GM21423 (cell line): ENCODE measurements around the gene TPRG1L.

Source experiments
- ATAC-seq: cut with Tn5 transposase; IDR thresholded peaks from one replicate; pipeline ENCODE4 v1.9.1; 2021; ENCODE audit warnings: mild to moderate bottlenecking, moderate library complexity; ENCODE audit not compliant: unreplicated experiment

The TPRG1L gene

DNA sequence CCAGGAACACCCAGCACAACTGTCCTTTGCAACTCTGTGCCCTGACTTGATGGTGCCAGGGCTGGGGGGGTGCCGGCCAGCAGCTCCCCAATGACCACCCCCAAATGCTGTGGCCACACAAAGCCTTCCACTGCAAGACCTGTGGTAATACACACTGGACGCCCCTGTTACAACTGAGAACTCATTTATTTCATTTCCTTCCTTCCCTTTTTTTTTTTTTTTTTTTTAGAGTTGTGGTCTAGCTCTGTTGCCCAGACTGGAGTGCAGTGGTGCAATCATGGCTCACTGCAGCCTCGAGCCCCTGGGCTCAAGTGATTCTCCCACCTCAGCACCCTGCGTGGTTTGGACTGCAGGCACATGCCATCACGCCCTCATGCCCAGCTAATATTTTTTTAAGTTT is 52.7 kb downstream of the TPRG1L start:
- ATAC-seq: peak; percentile 22

DNA sequence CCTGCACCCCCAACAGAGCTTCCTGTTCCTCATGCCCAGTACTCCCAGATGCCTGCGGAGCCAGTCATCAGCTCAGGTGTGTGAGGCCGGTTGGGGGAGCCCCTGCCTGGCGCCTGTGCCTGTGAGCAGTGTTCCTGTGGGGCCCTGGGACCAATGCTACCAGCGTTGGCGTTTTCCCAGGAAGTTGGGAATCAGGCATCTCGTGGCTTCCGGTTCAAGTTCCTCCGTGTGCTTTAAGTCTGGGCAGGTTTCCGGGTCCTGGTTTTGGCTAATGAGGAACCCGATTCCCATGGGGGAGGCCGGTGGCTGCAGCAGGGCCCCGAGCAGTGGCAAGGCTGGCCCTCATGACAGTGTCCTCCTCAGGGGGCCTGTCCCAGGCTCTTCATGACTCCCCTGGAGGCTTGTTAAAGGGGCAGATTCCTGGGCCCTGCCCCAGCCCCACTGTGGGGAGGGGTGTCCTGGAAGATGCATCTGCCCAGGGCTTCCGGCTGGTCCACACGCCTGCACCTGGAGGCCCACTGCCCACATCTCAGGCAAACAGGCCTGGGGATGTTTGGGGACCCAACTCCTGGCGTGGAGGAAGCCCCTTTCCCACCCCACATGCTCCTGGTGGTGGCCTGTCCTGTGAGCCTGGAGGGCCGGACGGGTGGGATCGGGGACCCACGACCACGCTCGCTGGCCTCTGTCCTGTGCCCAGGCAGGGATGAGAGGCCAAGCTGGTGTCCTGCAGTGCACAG is 53.7 kb downstream of the TPRG1L start:
- ATAC-seq: no peak

DNA sequence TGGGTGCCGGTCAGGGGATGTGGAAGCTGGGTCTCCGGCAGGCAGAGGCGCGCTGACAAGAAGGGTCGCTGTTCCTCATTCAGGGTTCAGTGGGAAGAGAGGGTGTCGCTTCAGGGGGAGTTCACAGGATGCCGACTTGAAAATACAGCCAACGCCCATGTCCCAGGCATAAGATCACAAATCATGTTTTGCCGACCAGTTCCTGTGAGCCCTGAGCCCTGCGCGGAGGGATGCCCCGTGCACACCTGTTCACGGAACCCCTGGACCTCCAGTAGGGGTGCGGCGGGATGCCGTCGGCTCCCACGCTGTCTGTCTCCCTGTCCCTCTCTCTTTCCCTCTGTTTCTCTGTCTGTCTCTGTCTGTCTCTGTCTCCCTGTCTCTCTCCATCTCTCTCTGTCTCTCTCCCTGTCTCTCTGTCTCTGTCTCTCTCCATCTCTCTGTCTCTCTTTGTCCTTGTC is 54.3 kb downstream of the TPRG1L start:
- ATAC-seq: no peak
